ENCODE measurements around the gene NETO1. TPM values are rescaled to one million over a fixed set of nuclear protein-coding genes. Genes with fewer than 3 reads are reported as not detected.

Gene NETO1
- total RNA-seq, 2 experiments from 2014 or later, result not detected

DNA sequence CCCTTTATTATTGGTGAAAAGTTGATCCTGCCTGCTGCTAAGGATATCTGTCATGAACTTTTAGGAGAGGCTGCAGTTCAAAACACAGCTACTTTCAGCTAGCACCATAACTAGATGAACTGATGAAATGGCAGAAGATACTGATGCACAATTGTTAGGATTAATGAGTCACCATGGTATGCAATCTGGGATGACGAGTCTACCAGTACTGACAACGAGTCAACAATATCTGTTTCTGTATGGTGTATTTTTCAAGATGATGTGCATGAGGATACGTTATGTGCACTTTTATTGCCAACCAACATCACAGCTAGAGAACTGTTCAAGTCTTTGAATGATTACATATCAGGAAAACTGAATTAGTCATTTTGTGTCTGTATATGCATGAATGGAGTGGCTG lies 68.7 kb downstream of the NETO1 start:
- H3K79me2 ChIP-seq (ENCODE audit: insufficient read depth, low read depth, low read length), result no peaks in the 10 kb centered on the region
- no peaks in the 10 kb centered on the region for H3K9me2 ChIP-seq (ENCODE audit: insufficient read depth, low read length)
- H3K4me3 ChIP-seq (ENCODE audit: low read depth, low read length, poor library complexity, severe bottlenecking), result no peak overlapping the region
- intact Hi-C loops (cut with micrococcal nuclease; ENCODE audit: unreplicated experiment), result no loop called here
- no peaks in the 10 kb centered on the region for H4K20me1 ChIP-seq (ENCODE audit: insufficient read depth, low read length)
- no peak overlapping the region for H3K27ac ChIP-seq (ENCODE audit: low read depth, low read length, poor library complexity, severe bottlenecking)
- no peak overlapping the region for H2AFZ ChIP-seq (ENCODE audit: low read length)
- POLR2A ChIA-PET, result no interaction called here
- H3K36me3 ChIP-seq (ENCODE audit: insufficient read depth, low read length), result no peaks in the 10 kb centered on the region
- no peaks in the 10 kb centered on the region for H3K9me3 ChIP-seq (ENCODE audit: low read length)
- TF ChIP-seq, protein P1, sequence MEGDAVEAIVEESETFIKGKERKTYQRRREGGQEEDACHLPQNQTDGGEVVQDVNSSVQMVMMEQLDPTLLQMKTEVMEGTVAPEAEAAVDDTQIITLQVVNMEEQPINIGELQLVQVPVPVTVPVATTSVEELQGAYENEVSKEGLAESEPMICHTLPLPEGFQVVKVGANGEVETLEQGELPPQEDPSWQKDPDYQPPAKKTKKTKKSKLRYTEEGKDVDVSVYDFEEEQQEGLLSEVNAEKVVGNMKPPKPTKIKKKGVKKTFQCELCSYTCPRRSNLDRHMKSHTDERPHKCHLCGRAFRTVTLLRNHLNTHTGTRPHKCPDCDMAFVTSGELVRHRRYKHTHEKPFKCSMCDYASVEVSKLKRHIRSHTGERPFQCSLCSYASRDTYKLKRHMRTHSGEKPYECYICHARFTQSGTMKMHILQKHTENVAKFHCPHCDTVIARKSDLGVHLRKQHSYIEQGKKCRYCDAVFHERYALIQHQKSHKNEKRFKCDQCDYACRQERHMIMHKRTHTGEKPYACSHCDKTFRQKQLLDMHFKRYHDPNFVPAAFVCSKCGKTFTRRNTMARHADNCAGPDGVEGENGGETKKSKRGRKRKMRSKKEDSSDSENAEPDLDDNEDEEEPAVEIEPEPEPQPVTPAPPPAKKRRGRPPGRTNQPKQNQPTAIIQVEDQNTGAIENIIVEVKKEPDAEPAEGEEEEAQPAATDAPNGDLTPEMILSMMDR (conservative IDR thresholded peaks at IDR 0.05; ENCODE audit: low read length), result no peak
- TF ChIP-seq EZH2phosphoT487 (IDR thresholded peaks at IDR 0.05; ENCODE audit: borderline replicate concordance, low read depth, low read length), result no peak
- CTCF ChIA-PET (ENCODE audit: unreplicated experiment), result no interaction called here
- no peak overlapping the region for H3K4me2 ChIP-seq (ENCODE audit: low read length)
- DNase-seq (ENCODE audit: low spot score), result no peak
- no peaks in the 10 kb centered on the region for H3K4me1 ChIP-seq (ENCODE audit: insufficient read depth, low read length, poor library complexity, severe bottlenecking)
- no TSS peak for BruUV-seq (replicated peaks)

DNA sequence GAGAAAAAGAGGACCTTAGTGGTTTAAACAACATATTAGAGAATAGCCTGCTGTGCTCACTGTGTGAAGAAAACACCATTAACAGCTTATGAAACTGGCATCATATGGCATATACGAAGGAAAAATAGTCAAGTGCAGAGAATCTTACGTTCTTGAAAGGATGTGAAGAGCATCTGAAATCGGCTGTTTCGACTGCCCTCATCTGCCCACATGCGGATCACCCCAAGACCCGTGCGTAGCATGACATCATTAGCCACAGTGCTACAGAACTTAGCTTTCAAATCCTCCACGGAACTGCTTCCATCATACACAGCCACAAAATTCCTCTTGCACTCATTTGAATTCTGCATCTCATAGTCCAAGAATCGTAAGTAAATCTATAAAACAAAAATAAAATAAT lies 84.3 kb downstream of the NETO1 start:
- no peak for TF ChIP-seq EZH2phosphoT487 (IDR thresholded peaks at IDR 0.05; ENCODE audit: borderline replicate concordance, low read depth, low read length)
- TF ChIP-seq, protein P1 (conservative IDR thresholded peaks at IDR 0.05; ENCODE audit: low read length), result no peak
- H4K20me1 ChIP-seq (ENCODE audit: insufficient read depth, low read length), result no peaks in the 10 kb centered on the region
- H3K27ac ChIP-seq (ENCODE audit: low read depth, low read length, poor library complexity, severe bottlenecking), result no peak overlapping the region
- no peaks in the 10 kb centered on the region for H3K36me3 ChIP-seq (ENCODE audit: insufficient read depth, low read length)
- intact Hi-C loops (cut with micrococcal nuclease; ENCODE audit: unreplicated experiment), result no loop called here
- POLR2A ChIA-PET, result interaction anchor here (0.5 kb wide), 1 partner anchor 11 kb away, joined by 3 read pairs; no protein-coding TSS in a partner anchor
- no peak overlapping the region for H3K4me3 ChIP-seq (ENCODE audit: low read depth, low read length, poor library complexity, severe bottlenecking)
- no peaks in the 10 kb centered on the region for H3K4me1 ChIP-seq (ENCODE audit: insufficient read depth, low read length, poor library complexity, severe bottlenecking)
- no peaks in the 10 kb centered on the region for H3K9me2 ChIP-seq (ENCODE audit: insufficient read depth, low read length)
- DNase-seq (ENCODE audit: low spot score), result no peak
- H3K79me2 ChIP-seq (ENCODE audit: insufficient read depth, low read depth, low read length), result no peaks in the 10 kb centered on the region
- BruUV-seq (replicated peaks), result no TSS peak
- CTCF ChIA-PET (ENCODE audit: unreplicated experiment), result no interaction called here
- no peak overlapping the region for H3K4me2 ChIP-seq (ENCODE audit: low read length)
- no peaks in the 10 kb centered on the region for H3K9me3 ChIP-seq (ENCODE audit: low read length)
- H2AFZ ChIP-seq (ENCODE audit: low read length), result no peak overlapping the region

DNA sequence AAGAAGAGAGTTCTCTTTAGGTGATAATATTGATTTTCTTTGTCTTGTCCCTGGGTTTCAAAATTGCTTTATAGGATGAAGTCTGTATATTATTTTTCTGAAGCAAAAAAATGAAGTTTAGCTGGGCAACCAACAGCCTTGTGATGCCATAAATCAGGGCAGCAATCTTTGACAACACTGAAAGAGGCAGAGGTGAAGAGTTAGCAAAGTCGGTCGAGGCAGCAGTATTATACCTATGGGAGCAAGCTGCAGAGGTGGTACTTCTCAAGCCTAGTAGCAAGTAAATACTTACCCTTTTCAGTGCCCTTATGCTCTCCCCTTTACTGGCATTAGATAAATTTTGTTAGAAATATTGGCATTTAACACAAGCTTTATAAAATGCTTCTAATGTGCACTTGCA lies 92.9 kb downstream of the NETO1 start:
- H3K79me2 ChIP-seq (ENCODE audit: insufficient read depth, low read depth, low read length), result no peaks in the 10 kb centered on the region
- H3K36me3 ChIP-seq (ENCODE audit: insufficient read depth, low read length), result no peaks in the 10 kb centered on the region
- BruUV-seq (replicated peaks), result no TSS peak
- H3K4me1 ChIP-seq (ENCODE audit: insufficient read depth, low read length, poor library complexity, severe bottlenecking), result no peaks in the 10 kb centered on the region
- H2AFZ ChIP-seq (ENCODE audit: low read length), result no peak overlapping the region
- DNase-seq (ENCODE audit: low spot score), result no peak
- ChIA-PET POLR2A (no interaction called here), CTCF (ENCODE audit: unreplicated experiment) (no interaction called here)
- H3K9me2 ChIP-seq (ENCODE audit: insufficient read depth, low read length), result no peaks in the 10 kb centered on the region
- no peak overlapping the region for H3K4me2 ChIP-seq (ENCODE audit: low read length)
- intact Hi-C loops (cut with micrococcal nuclease; ENCODE audit: unreplicated experiment), result loop anchor here (10.0 kb wide), 1 partner anchor 350 kb away; no protein-coding TSS in a partner anchor
- H4K20me1 ChIP-seq (ENCODE audit: insufficient read depth, low read length), result no peaks in the 10 kb centered on the region
- TF ChIP-seq EZH2phosphoT487 (IDR thresholded peaks at IDR 0.05; ENCODE audit: borderline replicate concordance, low read depth, low read length), result no peak
- TF ChIP-seq, protein P1 (conservative IDR thresholded peaks at IDR 0.05; ENCODE audit: low read length), result no peak
- no peaks in the 10 kb centered on the region for H3K9me3 ChIP-seq (ENCODE audit: low read length)
- no peak overlapping the region for H3K27ac ChIP-seq (ENCODE audit: low read depth, low read length, poor library complexity, severe bottlenecking)
- no peak overlapping the region for H3K4me3 ChIP-seq (ENCODE audit: low read depth, low read length, poor library complexity, severe bottlenecking)
